GM23338 (cell line): Measurements from ENCODE around the gene CCDC174. TPM values are rescaled to one million over a fixed set of nuclear protein-coding genes. Genes with fewer than 3 reads are reported as not detected.

Source experiments
- ATAC-seq: fragments of 200-7000 bp; cut with Tn5 transposase; 3 replicates; pipeline ENCODE4 v1.9.1; 2020
- DNase-seq: peaks from one replicate; pipeline ENCODE4 v3.0.0-alpha.2; 2015; ENCODE audit warnings: low spot score
- H2AFZ ChIP-seq: fragments of 200-600 bp; sonication (generic); 2 replicates; pipeline ENCODE4 v1.8.0; 2016; ENCODE audit warnings: antibody characterized with exemption, mild to moderate bottlenecking, moderate library complexity
- H3F3A ChIP-seq: fragments of 200-600 bp; sonication (generic); replicated peaks from 2 replicates; pipeline ENCODE4 v1.8.0; 2017; ENCODE audit warnings: antibody characterized with exemption, mixed run types, low read depth
- H3K27ac ChIP-seq: fragments of 200-600 bp; sonication (generic); 2 replicates; pipeline ENCODE4 v1.6.1; 2016; ENCODE audit warnings: low read depth
- H3K27me3 ChIP-seq: fragments of 200-600 bp; sonication (generic); 2 replicates; pipeline ENCODE4 v1.8.0; 2016; ENCODE audit warnings: mild to moderate bottlenecking, mixed run types, moderate library complexity; ENCODE audit not compliant: insufficient read depth
- H3K36me3 ChIP-seq: fragments of 200-600 bp; sonication (generic); 2 replicates; pipeline ENCODE4 v1.8.0; 2016; ENCODE audit warnings: mild to moderate bottlenecking; ENCODE audit not compliant: insufficient read depth
- H3K4me1 ChIP-seq: fragments of 200-600 bp; sonication (generic); 2 replicates; pipeline ENCODE4 v1.8.0; 2016; ENCODE audit warnings: mild to moderate bottlenecking, moderate library complexity; ENCODE audit not compliant: insufficient read depth
- H3K4me2 ChIP-seq: fragments of 200-600 bp; sonication (generic); 2 replicates; pipeline ENCODE4 v1.7.1; 2017; ENCODE audit warnings: mixed run types
- H3K4me3 ChIP-seq: fragments of 200-600 bp; sonication (generic); 2 replicates; pipeline ENCODE4 v1.6.1; 2016; ENCODE audit warnings: mixed run types
- H3K79me2 ChIP-seq: fragments of 200-600 bp; sonication (generic); replicated peaks from 2 replicates; pipeline ENCODE4 v1.8.0; 2017; ENCODE audit warnings: mild to moderate bottlenecking; ENCODE audit not compliant: insufficient read depth
- H3K9me2 ChIP-seq: fragments of 200-600 bp; sonication (generic); 2 replicates; pipeline ENCODE4 v1.8.0; 2017; ENCODE audit not compliant: insufficient read depth
- H4K20me1 ChIP-seq: fragments of 200-600 bp; sonication (generic); replicated peaks from 2 replicates; pipeline ENCODE4 v1.8.0; 2017; ENCODE audit warnings: mild to moderate bottlenecking; ENCODE audit not compliant: insufficient read depth
- H3K27ac Mint-ChIP-seq: 2 replicates; pipeline ENCODE4 v1.8.0; 2020; ENCODE audit warnings: inconsistent platforms, mild to moderate bottlenecking, moderate library complexity, mixed read lengths
- H3K27me3 Mint-ChIP-seq: 3 replicates; pipeline ENCODE4 v1.8.0; 2022; ENCODE audit warnings: low read depth, mild to moderate bottlenecking, moderate library complexity, mixed read lengths, inconsistent platforms; ENCODE audit not compliant: insufficient read depth, poor library complexity
- H3K36me3 Mint-ChIP-seq: 3 replicates; pipeline ENCODE4 v1.8.0; 2021; ENCODE audit warnings: low read depth, mild to moderate bottlenecking, inconsistent platforms, moderate library complexity, mixed read lengths
- H3K4me1 Mint-ChIP-seq: 3 replicates; pipeline ENCODE4 v1.8.0; 2020; ENCODE audit warnings: mild to moderate bottlenecking, inconsistent platforms, mixed read lengths
- H3K4me3 Mint-ChIP-seq: 3 replicates; pipeline ENCODE4 v1.8.0; 2021; ENCODE audit warnings: moderate library complexity, mild to moderate bottlenecking, inconsistent platforms, mixed read lengths
- H3K9me3 Mint-ChIP-seq: 3 replicates; pipeline ENCODE4 v1.8.0; 2020; ENCODE audit warnings: moderate library complexity, mild to moderate bottlenecking, inconsistent platforms, mixed read lengths
- EZH2 ChIP-seq: fragments of 200-600 bp; sonication (generic); IDR thresholded peaks from one replicate; pipeline ENCODE4 v1.8.0; 2017; ENCODE audit warnings: antibody characterized with exemption, mild to moderate bottlenecking, low read depth; ENCODE audit not compliant: unreplicated experiment
- EZH2phosphoT487 ChIP-seq: fragments of 200-600 bp; sonication (generic); IDR thresholded peaks from one replicate; pipeline ENCODE4 v1.8.1; 2018; ENCODE audit warnings: antibody characterized with exemption; ENCODE audit not compliant: unreplicated experiment
- NANOG ChIP-seq: IDR thresholded peaks from 2 replicates; pipeline ENCODE4 v1.6.1; 2016; ENCODE audit warnings: antibody characterized with exemption, borderline replicate concordance
- POLR2AphosphoS5 ChIP-seq: IDR thresholded peaks from 2 replicates; pipeline ENCODE4 v1.6.1; 2016; ENCODE audit warnings: antibody characterized with exemption, low read depth
- REST ChIP-seq: IDR thresholded peaks from one replicate; pipeline ENCODE4 v1.6.1; 2018; ENCODE audit warnings: antibody characterized with exemption; ENCODE audit not compliant: unreplicated experiment
- ZNF331 ChIP-seq: fragments of 250-450 bp; sonication (Bioruptor Pico); IDR thresholded peaks from 2 replicates; pipeline ENCODE4 v1.5.0; 2020; ENCODE audit warnings: low read depth, mild to moderate bottlenecking, moderate library complexity
- polyA plus RNA-seq: library from polyadenylated mRNA; unstranded; fragments of >200 nt; fragmentation: Nextera tagmentation; extraction: Ambion mirVana; gene quantifications from 2 replicates; pipeline ENCODE4 v1.2.1, GENCODE V29; 2016
- total RNA-seq: library from RNA; depleted of rRNA; stranded (reverse); fragments of >200 nt; shearing (Covaris generic); gene quantifications from 2 replicates; pipeline ENCODE4 v1.2.3, GENCODE V29; 2014
- TF ChIP-seq, protein P1 (sequence below), 2 experiments: fragments of 200-600 bp in 1 of 2; sonication (generic) in 1 of 2; conservative IDR thresholded peaks; 2 replicates each; pipeline versions ENCODE4 v1.5.1 to v1.6.1; 2016 to 2017; ENCODE audit warnings: antibody characterized with exemption in 2 of 2, low read depth in 2 of 2, mild to moderate bottlenecking in 2 of 2, moderate library complexity in 1 of 2
- TF ChIP-seq, protein P2 (sequence below): IDR thresholded peaks from 2 replicates; pipeline ENCODE4 v1.6.1; 2016; ENCODE audit warnings: antibody characterized with exemption

The CCDC174 gene
- total and polyA plus RNA-seq, 2 experiments from 2014 or later = 11.2 to 46.3 TPM

GRCh38 chr3:14685179-14685578, 33.6 kb downstream of the CCDC174 start:
- no peaks in the 10 kb centered on the region for H3K36me3 ChIP-seq
- peaks cover 2% of the 10 kb centered on the region; the same call in 1 of the 3 replicates for H3K36me3 Mint-ChIP-seq
- no peaks in the 10 kb centered on the region for H3K9me2 ChIP-seq
- H3K79me2 ChIP-seq = no peaks in the 10 kb centered on the region
- ATAC-seq (no peak), DNase-seq (no peak)
- peaks cover 2% of the 10 kb centered on the region for H3K9me3 Mint-ChIP-seq
- no peak overlapping the region for H2AFZ ChIP-seq
- no peak overlapping the region for H3K27ac ChIP-seq
- H3K4me2 ChIP-seq = no peak overlapping the region
- no peak for TF ChIP-seq REST
- TF ChIP-seq, protein P1, sequence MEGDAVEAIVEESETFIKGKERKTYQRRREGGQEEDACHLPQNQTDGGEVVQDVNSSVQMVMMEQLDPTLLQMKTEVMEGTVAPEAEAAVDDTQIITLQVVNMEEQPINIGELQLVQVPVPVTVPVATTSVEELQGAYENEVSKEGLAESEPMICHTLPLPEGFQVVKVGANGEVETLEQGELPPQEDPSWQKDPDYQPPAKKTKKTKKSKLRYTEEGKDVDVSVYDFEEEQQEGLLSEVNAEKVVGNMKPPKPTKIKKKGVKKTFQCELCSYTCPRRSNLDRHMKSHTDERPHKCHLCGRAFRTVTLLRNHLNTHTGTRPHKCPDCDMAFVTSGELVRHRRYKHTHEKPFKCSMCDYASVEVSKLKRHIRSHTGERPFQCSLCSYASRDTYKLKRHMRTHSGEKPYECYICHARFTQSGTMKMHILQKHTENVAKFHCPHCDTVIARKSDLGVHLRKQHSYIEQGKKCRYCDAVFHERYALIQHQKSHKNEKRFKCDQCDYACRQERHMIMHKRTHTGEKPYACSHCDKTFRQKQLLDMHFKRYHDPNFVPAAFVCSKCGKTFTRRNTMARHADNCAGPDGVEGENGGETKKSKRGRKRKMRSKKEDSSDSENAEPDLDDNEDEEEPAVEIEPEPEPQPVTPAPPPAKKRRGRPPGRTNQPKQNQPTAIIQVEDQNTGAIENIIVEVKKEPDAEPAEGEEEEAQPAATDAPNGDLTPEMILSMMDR (conservative IDR thresholded peaks at IDR 0.05; ENCODE audit: low read depth in 2 of 2) = no peak
- no peaks in the 10 kb centered on the region for H3K4me1 Mint-ChIP-seq
- peaks cover 2% of the 10 kb centered on the region for H3K27me3 Mint-ChIP-seq
- no peaks in the 10 kb centered on the region for H4K20me1 ChIP-seq
- H3K4me3 Mint-ChIP-seq = no peak overlapping the region
- H3K4me1 ChIP-seq = no peaks in the 10 kb centered on the region
- no peaks in the 10 kb centered on the region for H3K27me3 ChIP-seq
- no peak overlapping the region for H3K4me3 ChIP-seq
- H3K27ac Mint-ChIP-seq = no peak overlapping the region
- H3F3A ChIP-seq = no peaks in the 10 kb centered on the region

DNA sequence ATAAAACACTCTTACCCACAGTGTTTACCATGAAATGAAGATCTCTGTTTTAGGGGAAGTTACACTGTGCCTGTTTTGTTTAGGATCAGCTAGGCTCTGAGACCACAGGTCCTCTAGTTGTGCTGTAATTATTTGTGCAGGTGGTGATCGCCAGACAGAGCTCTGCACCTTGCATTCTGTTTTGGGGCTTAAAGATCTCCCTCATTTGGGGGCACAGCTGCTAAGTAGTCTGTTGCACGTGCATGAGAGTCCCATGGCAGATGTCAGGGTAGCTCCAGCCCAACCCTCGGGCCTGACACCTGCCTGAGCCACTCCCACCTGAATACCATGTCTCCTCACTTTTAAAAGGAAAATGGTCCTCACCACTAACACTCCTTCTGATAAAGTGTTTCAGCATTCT, 35.8 kb downstream of the CCDC174 start:
- Mint-ChIP-seq H3K27ac (no peak overlapping the region), H3K36me3 (no peaks in the 10 kb centered on the region), H3K4me3 (no peak overlapping the region), H3K9me3 (no peaks in the 10 kb centered on the region), H3K4me1 (no peaks in the 10 kb centered on the region), H3K27me3 (peaks cover under 1% of the 10 kb centered on the region)
- TF ChIP-seq NANOG (no peak), POLR2AphosphoS5 (no peak), EZH2 (no peak), REST (no peak), EZH2phosphoT487 (no peak), ZNF331 (CRISPR knock-in tag) (no peak)
- TF ChIP-seq, protein P2, sequence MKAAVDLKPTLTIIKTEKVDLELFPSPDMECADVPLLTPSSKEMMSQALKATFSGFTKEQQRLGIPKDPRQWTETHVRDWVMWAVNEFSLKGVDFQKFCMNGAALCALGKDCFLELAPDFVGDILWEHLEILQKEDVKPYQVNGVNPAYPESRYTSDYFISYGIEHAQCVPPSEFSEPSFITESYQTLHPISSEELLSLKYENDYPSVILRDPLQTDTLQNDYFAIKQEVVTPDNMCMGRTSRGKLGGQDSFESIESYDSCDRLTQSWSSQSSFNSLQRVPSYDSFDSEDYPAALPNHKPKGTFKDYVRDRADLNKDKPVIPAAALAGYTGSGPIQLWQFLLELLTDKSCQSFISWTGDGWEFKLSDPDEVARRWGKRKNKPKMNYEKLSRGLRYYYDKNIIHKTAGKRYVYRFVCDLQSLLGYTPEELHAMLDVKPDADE = no peak
- H3F3A ChIP-seq = no peaks in the 10 kb centered on the region
- H3K4me2 ChIP-seq = no peak overlapping the region
- peak overlapping the region; percentile 56; the same call in 1 of the 2 replicates for H2AFZ ChIP-seq
- no peaks in the 10 kb centered on the region for H3K36me3 ChIP-seq
- no peak overlapping the region for H3K27ac ChIP-seq
- peak; percentile 27; the same call in 1 of the 3 replicates for ATAC-seq
- H3K9me2 ChIP-seq = no peaks in the 10 kb centered on the region
- DNase-seq = peak; percentile 12
- H3K27me3 ChIP-seq = no peaks in the 10 kb centered on the region
- H4K20me1 ChIP-seq = no peaks in the 10 kb centered on the region
- H3K79me2 ChIP-seq = no peaks in the 10 kb centered on the region
- no peak overlapping the region for H3K4me3 ChIP-seq
- H3K4me1 ChIP-seq = no peaks in the 10 kb centered on the region
